ENCODE results near the gene ZNF605. TPM values are rescaled to one million over a fixed set of nuclear protein-coding genes. Genes with fewer than 3 reads are reported as not detected.
A peak's percentile ranks its signal among the peaks of the same experiment; 100 is the strongest.

The ZNF605 gene
- total and polyA plus RNA-seq, 9 of the 15 experiments (the other 6 are each of a cell fraction or from before 2014, with no cell fraction given), result 0.45 to 1.1 (median 0.68) TPM

DNA sequence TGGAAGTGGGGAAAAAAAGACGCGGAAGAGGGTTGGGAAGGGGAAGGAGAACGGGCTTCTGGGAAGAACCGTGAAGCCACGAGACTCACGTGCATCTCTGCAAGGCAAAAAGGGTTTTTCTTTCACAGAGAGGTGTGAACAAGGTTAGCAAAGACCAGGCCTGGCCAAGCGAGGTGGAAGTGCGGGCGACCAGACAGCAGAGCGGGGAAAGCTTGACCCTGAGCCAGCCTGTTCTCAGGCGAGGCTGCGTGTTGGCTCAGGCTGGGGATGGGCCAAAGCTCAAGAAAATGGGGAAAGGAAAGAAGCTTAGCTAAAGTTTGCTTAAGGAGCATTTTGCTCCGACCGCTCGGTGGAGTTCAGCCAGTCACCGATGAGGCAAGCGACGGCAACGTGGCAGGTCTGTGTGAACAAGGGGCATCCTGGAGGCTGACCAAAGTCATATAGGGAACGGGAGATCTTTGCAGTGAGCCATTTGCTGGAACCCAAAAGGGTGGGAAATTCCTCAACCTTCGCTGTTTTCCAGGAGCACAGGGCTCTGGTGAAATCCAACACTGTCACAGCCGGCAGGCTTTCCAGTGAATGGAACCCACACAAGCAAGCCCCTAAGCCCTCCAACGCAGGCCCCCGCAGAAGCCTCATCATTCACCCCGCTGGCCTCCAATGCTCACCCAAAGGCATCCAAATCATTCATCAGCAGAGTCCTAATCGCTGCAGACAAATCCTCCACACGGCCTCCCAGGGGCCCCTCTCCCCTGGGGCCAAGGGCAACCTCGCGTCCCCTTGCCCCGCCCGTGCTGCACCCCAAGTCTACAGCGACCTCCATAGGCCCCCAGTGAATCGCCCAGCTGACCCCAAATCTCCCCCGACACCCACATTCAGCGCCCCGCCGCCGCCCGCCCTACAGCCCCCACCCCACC, 754 bp downstream of the ZNF605 start:
- ChIA-PET POLR2A (no interaction called here), CTCF (ENCODE audit: low intra/inter-chr PET ratio) (no interaction called here)
- Histone ChIP-seq H3K27me3 (ENCODE audit: control insufficient read depth in 2 of 2, insufficient read depth in 2 of 2, low read length in 2 of 2) (no peaks in the 10 kb centered on the region; a peak in 1 of 5 replicates), H3K4me3 (peak overlapping the region; percentile 40), H3K4me1 (replicated peaks in 1 of 2; ENCODE audit: control insufficient read depth in 2 of 2, insufficient read depth in 2 of 2, low read length in 2 of 2) (peaks cover 2 to 3% of the 10 kb centered on the region in 2 experiments; a peak in 1 of 5 replicates), H2AFZ (ENCODE audit: low read depth, low read length) (no peak overlapping the region), H3K9me1 (ENCODE audit: control insufficient read depth, insufficient read depth, low read length) (no peaks in the 10 kb centered on the region), H3K36me3 (ENCODE audit: control insufficient read depth, insufficient read depth, low read length) (no peaks in the 10 kb centered on the region; the same call in 2 of the 3 replicates), H3K9ac (ENCODE audit: insufficient read depth in 1 of 2, low read depth in 2 of 2, low read length in 2 of 2) (no peak overlapping the region), H3K9me3 (replicated peaks; ENCODE audit: control insufficient read depth, insufficient read depth, low read depth, low read length) (peaks cover 19% of the 10 kb centered on the region), H3K27ac (ENCODE audit: extremely low read depth, low read depth, low read length) (no peak overlapping the region; the same call in 2 of the 3 replicates), H4K20me1 (replicated peaks; ENCODE audit: control insufficient read depth, insufficient read depth, low read length) (no peaks in the 10 kb centered on the region), H3K79me2 (ENCODE audit: control insufficient read depth, insufficient read depth, low read length) (no peaks in the 10 kb centered on the region), H3K4me2 (ENCODE audit: insufficient read depth, low read length) (peak overlapping the region; percentile 52)
- BruUV-seq (replicated peaks), result no TSS peak
- DNase-seq (ENCODE audit: extremely low read depth in 1 of 4, low spot score in 3 of 4) (peak in 1 of 4 experiments; percentile 12), ATAC-seq (peak; percentile 68), FAIRE-seq (no peak)
- intact Hi-C loops (cut with micrococcal nuclease) (no loop called here), in situ Hi-C loops (cut with MboI) (no loop called here)
- WGBS (ENCODE audit: insufficient coverage, low coverage, missing lambda C conversion rate), result 20% methylated on average over 25 of the region's 39 CpGs
- peak; percentile 45 for TF ChIP-seq L3MBTL2 (IDR thresholded peaks at IDR 0.05)
- no peak for TF ChIP-seq ZC3H11A (IDR thresholded peaks at IDR 0.05; ENCODE audit: low read depth, low read length)
- TF ChIP-seq, protein P1, sequence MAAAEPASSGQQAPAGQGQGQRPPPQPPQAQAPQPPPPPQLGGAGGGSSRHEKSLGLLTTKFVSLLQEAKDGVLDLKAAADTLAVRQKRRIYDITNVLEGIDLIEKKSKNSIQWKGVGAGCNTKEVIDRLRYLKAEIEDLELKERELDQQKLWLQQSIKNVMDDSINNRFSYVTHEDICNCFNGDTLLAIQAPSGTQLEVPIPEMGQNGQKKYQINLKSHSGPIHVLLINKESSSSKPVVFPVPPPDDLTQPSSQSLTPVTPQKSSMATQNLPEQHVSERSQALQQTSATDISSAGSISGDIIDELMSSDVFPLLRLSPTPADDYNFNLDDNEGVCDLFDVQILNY (CRISPR knock-in tag; IDR thresholded peaks at IDR 0.05), result no peak
- TF ChIP-seq, protein P2, sequence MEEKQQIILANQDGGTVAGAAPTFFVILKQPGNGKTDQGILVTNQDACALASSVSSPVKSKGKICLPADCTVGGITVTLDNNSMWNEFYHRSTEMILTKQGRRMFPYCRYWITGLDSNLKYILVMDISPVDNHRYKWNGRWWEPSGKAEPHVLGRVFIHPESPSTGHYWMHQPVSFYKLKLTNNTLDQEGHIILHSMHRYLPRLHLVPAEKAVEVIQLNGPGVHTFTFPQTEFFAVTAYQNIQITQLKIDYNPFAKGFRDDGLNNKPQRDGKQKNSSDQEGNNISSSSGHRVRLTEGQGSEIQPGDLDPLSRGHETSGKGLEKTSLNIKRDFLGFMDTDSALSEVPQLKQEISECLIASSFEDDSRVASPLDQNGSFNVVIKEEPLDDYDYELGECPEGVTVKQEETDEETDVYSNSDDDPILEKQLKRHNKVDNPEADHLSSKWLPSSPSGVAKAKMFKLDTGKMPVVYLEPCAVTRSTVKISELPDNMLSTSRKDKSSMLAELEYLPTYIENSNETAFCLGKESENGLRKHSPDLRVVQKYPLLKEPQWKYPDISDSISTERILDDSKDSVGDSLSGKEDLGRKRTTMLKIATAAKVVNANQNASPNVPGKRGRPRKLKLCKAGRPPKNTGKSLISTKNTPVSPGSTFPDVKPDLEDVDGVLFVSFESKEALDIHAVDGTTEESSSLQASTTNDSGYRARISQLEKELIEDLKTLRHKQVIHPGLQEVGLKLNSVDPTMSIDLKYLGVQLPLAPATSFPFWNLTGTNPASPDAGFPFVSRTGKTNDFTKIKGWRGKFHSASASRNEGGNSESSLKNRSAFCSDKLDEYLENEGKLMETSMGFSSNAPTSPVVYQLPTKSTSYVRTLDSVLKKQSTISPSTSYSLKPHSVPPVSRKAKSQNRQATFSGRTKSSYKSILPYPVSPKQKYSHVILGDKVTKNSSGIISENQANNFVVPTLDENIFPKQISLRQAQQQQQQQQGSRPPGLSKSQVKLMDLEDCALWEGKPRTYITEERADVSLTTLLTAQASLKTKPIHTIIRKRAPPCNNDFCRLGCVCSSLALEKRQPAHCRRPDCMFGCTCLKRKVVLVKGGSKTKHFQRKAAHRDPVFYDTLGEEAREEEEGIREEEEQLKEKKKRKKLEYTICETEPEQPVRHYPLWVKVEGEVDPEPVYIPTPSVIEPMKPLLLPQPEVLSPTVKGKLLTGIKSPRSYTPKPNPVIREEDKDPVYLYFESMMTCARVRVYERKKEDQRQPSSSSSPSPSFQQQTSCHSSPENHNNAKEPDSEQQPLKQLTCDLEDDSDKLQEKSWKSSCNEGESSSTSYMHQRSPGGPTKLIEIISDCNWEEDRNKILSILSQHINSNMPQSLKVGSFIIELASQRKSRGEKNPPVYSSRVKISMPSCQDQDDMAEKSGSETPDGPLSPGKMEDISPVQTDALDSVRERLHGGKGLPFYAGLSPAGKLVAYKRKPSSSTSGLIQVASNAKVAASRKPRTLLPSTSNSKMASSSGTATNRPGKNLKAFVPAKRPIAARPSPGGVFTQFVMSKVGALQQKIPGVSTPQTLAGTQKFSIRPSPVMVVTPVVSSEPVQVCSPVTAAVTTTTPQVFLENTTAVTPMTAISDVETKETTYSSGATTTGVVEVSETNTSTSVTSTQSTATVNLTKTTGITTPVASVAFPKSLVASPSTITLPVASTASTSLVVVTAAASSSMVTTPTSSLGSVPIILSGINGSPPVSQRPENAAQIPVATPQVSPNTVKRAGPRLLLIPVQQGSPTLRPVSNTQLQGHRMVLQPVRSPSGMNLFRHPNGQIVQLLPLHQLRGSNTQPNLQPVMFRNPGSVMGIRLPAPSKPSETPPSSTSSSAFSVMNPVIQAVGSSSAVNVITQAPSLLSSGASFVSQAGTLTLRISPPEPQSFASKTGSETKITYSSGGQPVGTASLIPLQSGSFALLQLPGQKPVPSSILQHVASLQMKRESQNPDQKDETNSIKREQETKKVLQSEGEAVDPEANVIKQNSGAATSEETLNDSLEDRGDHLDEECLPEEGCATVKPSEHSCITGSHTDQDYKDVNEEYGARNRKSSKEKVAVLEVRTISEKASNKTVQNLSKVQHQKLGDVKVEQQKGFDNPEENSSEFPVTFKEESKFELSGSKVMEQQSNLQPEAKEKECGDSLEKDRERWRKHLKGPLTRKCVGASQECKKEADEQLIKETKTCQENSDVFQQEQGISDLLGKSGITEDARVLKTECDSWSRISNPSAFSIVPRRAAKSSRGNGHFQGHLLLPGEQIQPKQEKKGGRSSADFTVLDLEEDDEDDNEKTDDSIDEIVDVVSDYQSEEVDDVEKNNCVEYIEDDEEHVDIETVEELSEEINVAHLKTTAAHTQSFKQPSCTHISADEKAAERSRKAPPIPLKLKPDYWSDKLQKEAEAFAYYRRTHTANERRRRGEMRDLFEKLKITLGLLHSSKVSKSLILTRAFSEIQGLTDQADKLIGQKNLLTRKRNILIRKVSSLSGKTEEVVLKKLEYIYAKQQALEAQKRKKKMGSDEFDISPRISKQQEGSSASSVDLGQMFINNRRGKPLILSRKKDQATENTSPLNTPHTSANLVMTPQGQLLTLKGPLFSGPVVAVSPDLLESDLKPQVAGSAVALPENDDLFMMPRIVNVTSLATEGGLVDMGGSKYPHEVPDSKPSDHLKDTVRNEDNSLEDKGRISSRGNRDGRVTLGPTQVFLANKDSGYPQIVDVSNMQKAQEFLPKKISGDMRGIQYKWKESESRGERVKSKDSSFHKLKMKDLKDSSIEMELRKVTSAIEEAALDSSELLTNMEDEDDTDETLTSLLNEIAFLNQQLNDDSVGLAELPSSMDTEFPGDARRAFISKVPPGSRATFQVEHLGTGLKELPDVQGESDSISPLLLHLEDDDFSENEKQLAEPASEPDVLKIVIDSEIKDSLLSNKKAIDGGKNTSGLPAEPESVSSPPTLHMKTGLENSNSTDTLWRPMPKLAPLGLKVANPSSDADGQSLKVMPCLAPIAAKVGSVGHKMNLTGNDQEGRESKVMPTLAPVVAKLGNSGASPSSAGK (IDR thresholded peaks at IDR 0.05), result 0 out of 2 replicates have a peak, but pooled peaks have one; percentile 25
- TF ChIP-seq STAT5A (IDR thresholded peaks at IDR 0.05; ENCODE audit: borderline replicate concordance, low read length), result no peak
- no peak for TF ChIP-seq ZNF589 (CRISPR knock-in tag; IDR thresholded peaks at IDR 0.05; ENCODE audit: low read depth)
- TF ChIP-seq BACH1 (tag; IDR thresholded peaks at IDR 0.05), result no peak
- TF ChIP-seq ARID1B (IDR thresholded peaks at IDR 0.05), result no peak
- no peak for TF ChIP-seq SMARCC2 (IDR thresholded peaks at IDR 0.05; ENCODE audit: low read depth)
